HG03280 (cell line): ENCODE results near the gene DES.
A peak's percentile ranks its signal among the peaks of the same experiment; 100 is the strongest.
"Not testable (repeated sequence)": the region's sequence is repeated elsewhere in the genome, so short reads cannot be mapped to it uniquely, and the experiment has no call there.

ENCODE experiments used
- ATAC-seq: cut with Tn5 transposase; IDR thresholded peaks from one replicate; pipeline ENCODE4 v1.9.1; 2021; ENCODE audit warnings: mild to moderate bottlenecking, moderate library complexity; ENCODE audit not compliant: unreplicated experiment

DES gene

GRCh38 chr2:219399716-219400478, 18.3 kb upstream of the DES start:
- ATAC-seq, result no peak

- ATAC-seq, result no peak
Measured at GRCh38 chr2:219400562-219400961, 17.6 kb upstream of the DES start.

GRCh38 chr2:219401606-219402005, 16.6 kb upstream of the DES start:
- ATAC-seq, result no peak

DNA sequence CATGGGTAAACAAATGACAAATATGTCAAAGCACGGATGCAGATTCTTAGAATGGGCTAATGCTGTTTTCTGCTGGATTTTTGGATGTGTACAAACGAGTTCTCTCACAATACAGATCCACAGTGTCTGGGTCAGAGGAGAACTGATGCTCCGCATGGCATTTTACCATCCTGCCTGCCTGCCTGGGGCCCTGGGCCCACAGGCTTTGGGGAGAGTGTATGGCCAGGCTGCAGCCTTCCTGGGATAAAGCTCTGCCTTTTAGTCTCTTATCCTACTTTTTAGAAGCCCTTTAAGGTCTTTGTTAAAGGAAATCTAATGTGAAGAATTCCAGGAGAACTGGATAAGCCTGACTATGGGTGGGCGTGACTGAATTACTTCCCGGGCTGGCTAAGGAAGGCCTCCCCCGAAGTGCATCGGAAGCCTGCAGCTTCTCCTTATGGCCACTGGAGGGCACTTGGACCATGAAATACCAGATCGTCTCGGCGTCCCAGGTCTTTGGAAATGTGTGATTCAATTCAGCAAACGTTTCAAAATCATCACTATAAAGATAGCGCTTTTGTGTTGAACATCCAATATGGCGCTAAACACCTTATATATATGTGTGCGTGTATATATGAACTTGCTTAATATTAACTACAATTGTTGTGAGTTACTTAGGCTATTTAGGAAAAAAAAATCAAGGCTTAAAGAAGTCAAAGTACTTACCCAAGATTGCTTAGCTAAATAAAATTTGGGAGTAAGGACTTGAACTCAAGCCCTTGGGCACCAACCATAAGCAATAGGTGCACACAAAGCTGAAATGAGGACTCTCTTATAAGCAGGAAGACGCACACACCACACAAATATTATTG, 15.3 kb upstream of the DES start:
- ATAC-seq, result peak; percentile 71

DNA sequence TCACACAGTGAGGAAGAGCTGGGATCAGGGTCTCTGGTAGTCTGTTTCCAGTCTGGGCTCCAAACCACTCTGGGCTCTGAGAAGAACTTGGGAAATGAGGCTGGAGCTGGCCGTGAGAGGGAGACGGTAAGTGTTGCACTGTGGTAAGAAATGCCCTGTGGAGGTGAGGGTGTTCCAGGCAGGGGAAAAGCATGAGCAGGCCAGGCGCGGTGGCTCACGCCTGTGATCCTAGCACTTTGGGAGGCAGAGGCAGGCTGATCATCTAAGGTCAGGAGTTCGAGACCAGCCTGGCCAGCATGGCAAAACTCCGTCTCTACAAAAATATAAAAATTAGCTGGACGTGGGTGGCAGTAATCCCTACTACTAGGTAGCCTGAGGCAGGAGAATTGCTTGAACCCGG, 14.3 kb upstream of the DES start:
- ATAC-seq, result no peak

DNA sequence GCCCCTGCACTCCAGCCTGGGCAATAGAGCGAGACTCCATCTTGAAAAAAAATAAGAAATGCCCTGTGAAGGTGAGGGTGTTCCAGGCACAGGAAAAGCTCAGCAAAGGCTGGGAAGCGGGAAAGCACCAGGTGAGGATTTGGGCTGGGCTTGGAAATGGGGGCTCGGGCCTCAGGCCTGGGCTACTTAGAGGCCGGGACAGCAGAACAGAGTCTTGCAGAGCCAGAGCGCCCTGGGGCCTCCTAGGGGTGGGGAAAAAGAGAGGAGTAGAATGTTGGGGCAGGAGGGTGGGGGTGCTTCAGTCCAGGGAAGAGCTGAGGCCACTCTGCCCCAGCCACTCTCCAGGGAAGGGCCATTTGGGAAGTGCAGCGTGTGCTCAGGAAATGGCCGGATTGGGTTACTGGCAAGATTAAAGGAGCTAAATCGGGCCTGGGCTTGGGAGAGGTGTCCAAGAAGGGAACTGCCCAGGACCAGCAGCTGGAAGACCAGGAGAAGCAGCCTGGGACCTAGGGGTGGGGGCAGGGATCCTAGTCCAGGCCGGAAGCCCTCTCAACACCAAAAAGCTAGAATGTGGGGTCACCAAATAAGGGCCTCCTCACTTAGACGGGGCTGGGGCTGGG, 13.8 kb upstream of the DES start:
- ATAC-seq, result no peak

DNA sequence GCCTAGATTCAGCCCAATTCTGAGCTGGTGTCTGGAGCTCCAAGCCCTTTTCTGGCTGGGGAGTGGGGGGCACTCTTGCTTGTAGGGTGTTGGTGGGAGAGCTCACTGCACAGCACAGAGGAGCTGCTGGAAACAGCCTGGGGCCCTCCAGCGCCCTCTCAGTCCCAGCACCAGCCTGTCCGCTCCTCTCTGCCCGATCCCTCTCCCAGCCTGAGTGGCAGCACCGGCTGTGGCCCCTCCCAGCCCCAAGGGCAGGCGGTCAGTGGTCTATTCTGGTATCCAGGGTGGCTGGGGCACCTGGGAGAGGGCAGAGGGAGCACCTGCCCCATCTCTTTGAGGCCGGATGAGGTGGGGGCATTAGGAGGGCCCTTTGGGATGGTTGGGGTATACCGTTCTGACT, 13.2 kb upstream of the DES start:
- ATAC-seq, result no peak

DNA sequence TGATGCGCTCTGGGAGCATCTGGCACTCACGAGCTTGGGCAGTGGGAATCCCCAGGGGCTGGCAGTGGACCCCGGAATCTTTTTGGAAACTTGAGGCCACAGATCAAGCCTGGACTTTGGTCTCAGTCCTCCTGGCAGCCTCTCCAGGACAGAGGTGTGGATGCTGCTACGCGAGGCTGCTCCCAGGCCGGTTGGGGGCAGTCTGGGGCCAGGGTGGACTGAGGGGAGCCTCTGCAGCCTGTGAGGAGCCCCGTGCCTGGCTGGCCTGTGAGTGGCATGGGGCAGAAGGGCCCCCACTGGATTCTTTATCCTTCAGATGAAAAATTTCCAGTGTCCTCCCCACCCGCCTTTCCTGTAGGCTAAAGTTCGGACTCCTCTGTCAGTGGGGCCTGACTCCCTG, 12.7 kb upstream of the DES start:
- ATAC-seq, result no peak

DNA sequence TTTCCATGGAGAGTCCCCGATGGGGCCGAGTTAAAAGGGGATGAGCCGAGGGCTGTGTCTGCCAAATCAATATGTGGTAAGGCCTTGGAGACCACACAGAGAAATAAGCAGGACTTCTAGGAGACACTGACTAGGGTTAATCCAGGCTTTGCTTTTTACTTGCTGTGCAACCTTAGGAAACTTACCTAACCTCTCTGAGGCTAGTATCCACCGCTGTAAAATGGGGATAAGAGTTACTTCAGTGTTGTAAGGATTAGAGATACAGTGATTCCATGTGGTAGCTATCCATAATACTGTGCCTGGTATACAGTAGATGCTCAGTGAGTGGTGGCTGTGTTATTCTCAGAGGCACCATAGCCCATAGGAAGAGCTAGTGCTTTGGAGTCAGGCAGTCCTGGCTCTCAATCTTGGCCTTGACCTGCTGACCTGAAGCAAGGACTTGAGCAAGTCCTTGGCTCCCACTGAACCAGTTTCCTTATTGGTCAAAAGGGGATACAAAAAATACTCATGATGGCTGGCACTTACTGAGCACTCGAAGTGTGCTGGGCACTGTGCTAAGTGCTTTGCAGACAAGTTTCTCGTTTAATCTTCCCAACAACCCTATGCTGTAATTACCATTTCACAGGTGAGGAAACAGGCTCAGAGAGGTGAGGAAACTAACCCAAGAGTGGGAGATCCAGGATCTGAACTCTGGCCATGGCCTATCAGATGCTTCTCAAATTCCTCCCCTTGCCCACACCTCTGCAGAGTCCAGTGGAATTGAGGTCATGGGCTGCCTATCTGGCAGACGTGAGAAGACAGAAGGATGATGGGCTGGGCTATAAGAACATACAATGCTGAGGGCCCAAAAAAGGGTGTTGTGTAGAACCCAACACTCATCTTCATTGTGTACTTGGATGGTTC, 12.0 kb upstream of the DES start:
- ATAC-seq, result no peak

DNA sequence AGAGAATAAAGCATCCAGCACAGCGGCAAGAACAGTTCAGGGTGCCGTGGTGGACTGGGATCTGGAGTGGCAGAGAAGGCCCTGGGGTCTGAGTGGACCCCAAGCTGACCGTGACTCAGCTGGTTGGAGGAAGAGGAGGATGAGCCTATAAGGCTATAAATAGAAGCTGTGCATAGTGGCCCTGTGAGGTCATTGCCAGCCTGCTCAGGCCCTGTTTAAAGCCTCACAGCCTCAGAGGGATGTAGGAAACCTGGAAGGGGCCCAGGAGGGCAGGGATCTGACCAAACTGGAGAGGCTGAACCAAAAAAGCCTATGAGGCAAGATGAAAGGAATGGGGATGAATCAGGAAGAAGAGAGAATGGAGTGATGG, 11.3 kb upstream of the DES start:
- ATAC-seq, result no peak

GRCh38 chr2:219407343-219407742, 10.8 kb upstream of the DES start:
- not testable (repeated sequence) for ATAC-seq

DNA sequence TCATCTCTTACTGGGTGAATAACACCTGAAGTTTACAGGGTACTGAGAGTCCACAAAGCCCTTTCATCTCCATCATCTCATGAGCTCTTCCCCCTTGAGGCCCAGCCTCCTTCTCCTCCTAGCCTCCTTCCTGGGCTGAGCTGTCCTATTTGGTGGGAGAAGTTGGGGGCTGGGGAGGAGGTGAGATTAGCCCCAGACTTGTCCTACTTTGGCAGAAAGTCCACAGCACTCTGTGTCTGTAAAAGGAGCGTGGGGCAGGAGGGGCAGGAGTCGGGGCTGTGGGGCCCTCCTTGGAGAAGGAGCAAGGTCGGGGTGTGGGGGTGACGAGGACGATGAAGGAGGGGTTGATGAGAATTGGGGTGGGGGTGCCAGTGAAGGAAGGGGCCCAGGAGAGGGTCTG, 10.0 kb upstream of the DES start:
- no peak for ATAC-seq

GRCh38 chr2:219408631-219409030, 9.5 kb upstream of the DES start:
- no peak for ATAC-seq

DNA sequence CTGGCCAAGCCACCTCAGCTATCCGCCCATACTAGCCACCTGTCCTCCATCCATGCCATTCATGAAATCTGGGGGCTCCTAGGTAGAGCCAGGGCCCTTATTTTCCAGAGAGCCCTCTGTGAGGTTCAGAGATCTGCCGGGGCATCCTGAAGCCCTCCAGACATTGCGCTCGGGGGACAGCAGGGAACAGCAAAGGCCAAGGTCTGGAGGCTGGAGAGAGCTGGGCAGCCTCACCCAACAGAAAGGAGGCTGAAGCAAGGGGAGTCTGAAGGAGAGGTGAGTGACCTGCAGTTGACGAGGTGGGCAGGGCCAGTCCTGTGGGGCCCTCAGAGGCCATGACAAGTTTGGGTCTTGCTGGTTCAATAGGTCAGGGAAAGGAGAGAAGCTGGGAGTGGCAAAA, 8.6 kb upstream of the DES start:
- no peak for ATAC-seq

GRCh38 chr2:219410390-219410789, 7.8 kb upstream of the DES start:
- ATAC-seq, result no peak

GRCh38 chr2:219414857-219415256, 3.3 kb upstream of the DES start:
- ATAC-seq, result no peak

GRCh38 chr2:219415580-219416234, 2.5 kb upstream of the DES start:
- ATAC-seq, result no peak

- ATAC-seq, result no peak
Measured at GRCh38 chr2:219416235-219416602, 2.0 kb upstream of the DES start.

DNA sequence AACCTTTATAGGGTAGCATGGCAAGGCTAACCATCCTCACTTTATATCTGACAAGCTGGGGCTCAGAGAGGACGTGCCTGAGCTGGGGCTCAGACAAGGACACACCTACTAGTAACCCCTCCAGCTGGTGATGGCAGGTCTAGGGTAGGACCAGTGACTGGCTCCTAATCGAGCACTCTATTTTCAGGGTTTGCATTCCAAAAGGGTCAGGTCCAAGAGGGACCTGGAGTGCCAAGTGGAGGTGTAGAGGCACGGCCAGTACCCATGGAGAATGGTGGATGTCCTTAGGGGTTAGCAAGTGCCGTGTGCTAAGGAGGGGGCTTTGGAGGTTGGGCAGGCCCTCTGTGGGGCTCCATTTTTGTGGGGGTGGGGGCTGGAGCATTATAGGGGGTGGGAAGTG, 1.2 kb upstream of the DES start:
- ATAC-seq, result no peak

GRCh38 chr2:219417374-219417773, 803 bp upstream of the DES start:
- ATAC-seq, result no peak

- ATAC-seq, result no peak
Measured at GRCh38 chr2:219419012-219419324, 791 bp downstream of the DES start.
